Measurements from ENCODE around the gene CNTN2.

- no peak for TF ChIP-seq POLR2A (IDR thresholded peaks at IDR 0.05)
- TF ChIP-seq, protein P1, sequence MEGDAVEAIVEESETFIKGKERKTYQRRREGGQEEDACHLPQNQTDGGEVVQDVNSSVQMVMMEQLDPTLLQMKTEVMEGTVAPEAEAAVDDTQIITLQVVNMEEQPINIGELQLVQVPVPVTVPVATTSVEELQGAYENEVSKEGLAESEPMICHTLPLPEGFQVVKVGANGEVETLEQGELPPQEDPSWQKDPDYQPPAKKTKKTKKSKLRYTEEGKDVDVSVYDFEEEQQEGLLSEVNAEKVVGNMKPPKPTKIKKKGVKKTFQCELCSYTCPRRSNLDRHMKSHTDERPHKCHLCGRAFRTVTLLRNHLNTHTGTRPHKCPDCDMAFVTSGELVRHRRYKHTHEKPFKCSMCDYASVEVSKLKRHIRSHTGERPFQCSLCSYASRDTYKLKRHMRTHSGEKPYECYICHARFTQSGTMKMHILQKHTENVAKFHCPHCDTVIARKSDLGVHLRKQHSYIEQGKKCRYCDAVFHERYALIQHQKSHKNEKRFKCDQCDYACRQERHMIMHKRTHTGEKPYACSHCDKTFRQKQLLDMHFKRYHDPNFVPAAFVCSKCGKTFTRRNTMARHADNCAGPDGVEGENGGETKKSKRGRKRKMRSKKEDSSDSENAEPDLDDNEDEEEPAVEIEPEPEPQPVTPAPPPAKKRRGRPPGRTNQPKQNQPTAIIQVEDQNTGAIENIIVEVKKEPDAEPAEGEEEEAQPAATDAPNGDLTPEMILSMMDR (IDR thresholded peaks at IDR 0.05), result no peak
These were observed 31.5 kb downstream of the CNTN2 start for GRCh38 chr1:205074513-205074912.
